ENCODE results near the gene AASDHPPT. TPM values are rescaled to one million over a fixed set of nuclear protein-coding genes. Genes with fewer than 3 reads are reported as not detected.

Gene AASDHPPT
- total RNA-seq, 1 donor from 2014 or later = 45.7 TPM

Other genes starting within 250 kb of the AASDHPPT start
- 21.8 and 22.8 TPM in 2 replicates for gene MSANTD4, start 55.4 kb upstream of the AASDHPPT start, total RNA-seq
- 3.8 and 4.0 TPM in 2 replicates for gene KBTBD3, start 315 bp upstream of the AASDHPPT start, total RNA-seq